CD14-positive monocyte (primary cell): ENCODE data around the gene MAPK8IP1. TPM values are rescaled to one million over a fixed set of nuclear protein-coding genes. Genes with fewer than 3 reads are reported as not detected.
A peak's percentile ranks its signal among the peaks of the same experiment; 100 is the strongest.

Source experiments
- DNase-seq, 3 donors: peaks; one replicate each; pipeline ENCODE4 v3.0.0-alpha.2; 2011 to 2022
- H2AFZ ChIP-seq: 2 replicates; pipeline ENCODE4 v1.6.0; 2012; ENCODE audit warnings: mild to moderate bottlenecking, low read depth, low read length, inconsistent platforms; ENCODE audit not compliant: insufficient read depth, poor library complexity, severe bottlenecking
- H3K27ac ChIP-seq, 2 donors: 1 replicate in 1 of 2; 2 replicates in 1 of 2; pipeline ENCODE4 v1.5.1; 2012 to 2013; ENCODE audit warnings: low read length in 2 of 2, control low read depth in 1 of 2, inconsistent platforms in 1 of 2, low read depth in 1 of 2, mild to moderate bottlenecking in 1 of 2
- H3K27me3 ChIP-seq, 2 donors: one replicate each; pipeline versions ENCODE4 v1.6.0 to v1.6.1; 2011 to 2013; ENCODE audit warnings: low read length in 2 of 2; ENCODE audit not compliant: control insufficient read depth in 2 of 2, insufficient read depth in 2 of 2
- H3K36me3 ChIP-seq, 2 donors: replicated peaks in 1 of 2; 1 replicate in 1 of 2; 2 replicates in 1 of 2; pipeline versions ENCODE4 v1.5.1 to v1.6.1; 2012 to 2013; ENCODE audit warnings: low read length in 2 of 2, control low read depth in 1 of 2, inconsistent platforms in 1 of 2, mild to moderate bottlenecking in 1 of 2; ENCODE audit not compliant: insufficient read depth in 2 of 2, control insufficient read depth in 1 of 2
- H3K4me1 ChIP-seq, 2 donors: 1 replicate in 1 of 2; 2 replicates in 1 of 2; pipeline versions ENCODE4 v1.5.1 to v1.6.1; 2012 to 2013; ENCODE audit warnings: low read length in 2 of 2, control low read depth in 1 of 2, inconsistent platforms in 1 of 2, mild to moderate bottlenecking in 1 of 2, moderate library complexity in 1 of 2; ENCODE audit not compliant: insufficient read depth in 2 of 2, control insufficient read depth in 1 of 2
- H3K4me2 ChIP-seq: replicated peaks from 2 replicates; pipeline ENCODE3; 2012; ENCODE audit warnings: low read length, moderate library complexity, mild to moderate bottlenecking; ENCODE audit not compliant: poor library complexity, severe bottlenecking; ENCODE audit errors: extremely low read depth
- H3K4me3 ChIP-seq, 3 experiments: fragments of 200-600 bp in 1 of 3; sonication (generic) in 1 of 3; replicated peaks in 1 of 3; 1 replicate in 2 of 3; 2 replicates in 1 of 3; pipeline ENCODE4 v1.5.1; 2011 to 2013; ENCODE audit warnings: low read length in 3 of 3, mild to moderate bottlenecking in 3 of 3, control low read depth in 2 of 3, low read depth in 2 of 3, inconsistent platforms in 1 of 3, moderate library complexity in 1 of 3
- H3K79me2 ChIP-seq: 2 replicates; pipeline ENCODE4 v1.6.0; 2012; ENCODE audit warnings: mild to moderate bottlenecking, control low read depth, inconsistent platforms, low read length, moderate library complexity; ENCODE audit not compliant: insufficient read depth
- H3K9ac ChIP-seq: 2 replicates; pipeline ENCODE4 v1.6.0; 2017; ENCODE audit warnings: low read length, mild to moderate bottlenecking; ENCODE audit not compliant: insufficient read depth, poor library complexity, severe bottlenecking
- H3K9me3 ChIP-seq, 2 donors: replicated peaks in 1 of 2; 1 replicate in 1 of 2; 2 replicates in 1 of 2; pipeline versions ENCODE4 v1.5.1 to v1.6.1; 2012 to 2013; ENCODE audit warnings: low read length in 2 of 2, control low read depth in 1 of 2; ENCODE audit not compliant: control insufficient read depth in 1 of 2, insufficient read depth in 1 of 2
- H4K20me1 ChIP-seq: 2 replicates; pipeline ENCODE4 v1.6.0; 2012; ENCODE audit warnings: mild to moderate bottlenecking, low read length, control low read depth, moderate library complexity; ENCODE audit not compliant: insufficient read depth
- H3K27ac Mint-ChIP-seq, 7 donors: one replicate each; pipeline ENCODE4 v1.8.0; 2020; ENCODE audit warnings: mild to moderate bottlenecking in 7 of 7, mixed read lengths in 7 of 7, moderate library complexity in 6 of 7, inconsistent platforms in 2 of 7
- H3K27me3 Mint-ChIP-seq, 3 donors: one replicate each; pipeline ENCODE4 v1.8.0; 2021 to 2022; ENCODE audit warnings: low read depth in 3 of 3, mild to moderate bottlenecking in 3 of 3, mixed read lengths in 3 of 3, moderate library complexity in 3 of 3, inconsistent platforms in 1 of 3
- H3K36me3 Mint-ChIP-seq, 2 donors: one replicate each; pipeline ENCODE4 v1.8.0; 2020; ENCODE audit warnings: mixed read lengths in 2 of 2, inconsistent platforms in 1 of 2, mild to moderate bottlenecking in 1 of 2
- H3K4me1 Mint-ChIP-seq: one replicate; pipeline ENCODE4 v1.8.0; 2020; ENCODE audit warnings: mild to moderate bottlenecking, mixed read lengths
- H3K4me3 Mint-ChIP-seq, 2 donors: one replicate each; pipeline ENCODE4 v1.8.0; 2020; ENCODE audit warnings: mild to moderate bottlenecking in 2 of 2, mixed read lengths in 2 of 2, moderate library complexity in 1 of 2
- H3K9me3 Mint-ChIP-seq, 7 donors: one replicate each; pipeline ENCODE4 v1.8.0; 2020 to 2022; ENCODE audit warnings: mixed read lengths in 7 of 7, mild to moderate bottlenecking in 6 of 7, moderate library complexity in 6 of 7, inconsistent platforms in 2 of 7
- WGBS: methylation state at CpG from one replicate; pipeline ENCODE4 v1.1.5; 2013; ENCODE audit warnings: missing lambda C conversion rate; ENCODE audit not compliant: insufficient coverage; 5-methylcytosine and 5-hydroxymethylcytosine counted together
- intact Hi-C, 2 donors: fragments of 100-400 bp; cut with micrococcal nuclease; formaldehyde crosslinking; loops; one replicate each; pipeline versions ENCODE4 v1.15.0 to v1.15.1; 2023
- polyA plus RNA-seq, 3 donors: library from polyadenylated mRNA; depleted of rRNA in 1 of 3; unstranded in 2 of 3; stranded (reverse) in 1 of 3; fragments of 300-500 nt in 2 of 3; fragments of >200 nt in 1 of 3; fragmentation: Illumina TruSeq in 2 of 3; gene quantifications; 1 replicate in 2 of 3; 2 replicates in 1 of 3; pipeline ENCODE4 v1.2.3, GENCODE V29; 2012 to 2021
- TF ChIP-seq, protein P1 (sequence below): fragments of 200-600 bp; IDR thresholded peaks from one replicate; pipeline ENCODE4 v1.8.0; 2022; ENCODE audit warnings: antibody characterized with exemption, mild to moderate bottlenecking

The MAPK8IP1 gene
- polyA plus RNA-seq, 3 donors: 0.93 TPM; not detected in 2

GRCh38 chr11:45900916-45901617 lies 15.6 kb downstream of the MAPK8IP1 start:
- Histone ChIP-seq H3K9ac (no peak overlapping the region), H3K27me3 (peaks cover 24 to 54% of the 10 kb centered on the region in 2 donors), H3K27ac (no peak overlapping the region), H3K4me3 (no peak overlapping the region), H3K36me3 (no peaks in the 10 kb centered on the region), H3K9me3 (peaks cover 4 to 23% of the 10 kb centered on the region in 2 donors), H3K4me1 (peaks cover 11 to 15% of the 10 kb centered on the region in 2 donors), H3K79me2 (no peaks in the 10 kb centered on the region), H4K20me1 (no peaks in the 10 kb centered on the region), H3K4me2 (no peak overlapping the region), H2AFZ (no peak overlapping the region)
- DNase-seq: peak in 1 of 3 donors; percentile 37
- Mint-ChIP-seq H3K4me1 (peaks cover 7% of the 10 kb centered on the region), H3K27me3 (peaks cover 52 to 78% (median 59%) of the 10 kb centered on the region in 3 donors), H3K4me3 (peak overlapping the region; percentile 72 to 81), H3K36me3 (peaks cover 3 to 4% of the 10 kb centered on the region in 2 donors), H3K27ac (peak overlapping the region in 4 of 7 donors; percentile 3 to 83 (median 50)), H3K9me3 (peaks cover 0 to 11% (median 5%) of the 10 kb centered on the region in 7 donors)
- intact Hi-C loops: no loop called here
- TF ChIP-seq, protein P1, sequence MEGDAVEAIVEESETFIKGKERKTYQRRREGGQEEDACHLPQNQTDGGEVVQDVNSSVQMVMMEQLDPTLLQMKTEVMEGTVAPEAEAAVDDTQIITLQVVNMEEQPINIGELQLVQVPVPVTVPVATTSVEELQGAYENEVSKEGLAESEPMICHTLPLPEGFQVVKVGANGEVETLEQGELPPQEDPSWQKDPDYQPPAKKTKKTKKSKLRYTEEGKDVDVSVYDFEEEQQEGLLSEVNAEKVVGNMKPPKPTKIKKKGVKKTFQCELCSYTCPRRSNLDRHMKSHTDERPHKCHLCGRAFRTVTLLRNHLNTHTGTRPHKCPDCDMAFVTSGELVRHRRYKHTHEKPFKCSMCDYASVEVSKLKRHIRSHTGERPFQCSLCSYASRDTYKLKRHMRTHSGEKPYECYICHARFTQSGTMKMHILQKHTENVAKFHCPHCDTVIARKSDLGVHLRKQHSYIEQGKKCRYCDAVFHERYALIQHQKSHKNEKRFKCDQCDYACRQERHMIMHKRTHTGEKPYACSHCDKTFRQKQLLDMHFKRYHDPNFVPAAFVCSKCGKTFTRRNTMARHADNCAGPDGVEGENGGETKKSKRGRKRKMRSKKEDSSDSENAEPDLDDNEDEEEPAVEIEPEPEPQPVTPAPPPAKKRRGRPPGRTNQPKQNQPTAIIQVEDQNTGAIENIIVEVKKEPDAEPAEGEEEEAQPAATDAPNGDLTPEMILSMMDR: no peak
- 84% methylated on average over 5 of the region's 8 CpGs for WGBS

- Histone ChIP-seq H3K9ac (no peak overlapping the region), H3K27ac (no peak overlapping the region), H4K20me1 (no peaks in the 10 kb centered on the region), H3K4me2 (no peak overlapping the region), H3K36me3 (no peaks in the 10 kb centered on the region), H3K79me2 (no peaks in the 10 kb centered on the region), H2AFZ (no peak overlapping the region), H3K9me3 (peaks cover 4 to 23% of the 10 kb centered on the region in 2 donors), H3K27me3 (peaks cover 24 to 49% of the 10 kb centered on the region in 2 donors), H3K4me3 (no peak overlapping the region), H3K4me1 (peaks cover 11 to 15% of the 10 kb centered on the region in 2 donors)
- Mint-ChIP-seq H3K4me3 (peak overlapping the region in 1 of 2 donors; percentile 81), H3K27ac (peak overlapping the region in 3 of 7 donors; percentile 13 to 83 (median 49)), H3K4me1 (peaks cover 10% of the 10 kb centered on the region), H3K36me3 (peaks cover 3 to 4% of the 10 kb centered on the region in 2 donors), H3K27me3 (peaks cover 47 to 78% (median 54%) of the 10 kb centered on the region in 3 donors), H3K9me3 (peaks cover 0 to 11% (median 5%) of the 10 kb centered on the region in 7 donors)
- DNase-seq: no peak
- WGBS: 90% methylated on average over 6 of the region's 6 CpGs
- intact Hi-C loops: no loop called here
- TF ChIP-seq, protein P1: no peak
These were observed 16.2 kb downstream of the MAPK8IP1 start for GRCh38 chr11:45901626-45902025.
